HepG2 (cell line): ENCODE results near the gene STX1B. TPM values are rescaled to one million over a fixed set of nuclear protein-coding genes. Genes with fewer than 3 reads are reported as not detected.

Experiments
- CEBPB ChIP-seq: IDR thresholded peaks from 2 replicates; pipeline ENCODE4 v1.6.1; 2011; ENCODE audit warnings: low read depth, low read length, improper control_type of control experiment, borderline replicate concordance
- CREM ChIP-seq, 2 experiments: sonication (generic) in 1 of 2; formaldehyde crosslinking in 1 of 2; IDR thresholded peaks; 2 replicates each; pipeline versions ENCODE4 v1.4.0 to v1.6.1; 2016 to 2020; ENCODE audit warnings: antibody characterized with exemption in 1 of 2, mild to moderate bottlenecking in 1 of 2, missing genetic modification reagents in 1 of 2
- ELF3 ChIP-seq: IDR thresholded peaks from 2 replicates; pipeline ENCODE4 v1.6.1; 2016; ENCODE audit warnings: missing genetic modification reagents, missing compliant biosample characterization
- FOSL1 ChIP-seq: sonication (generic); formaldehyde crosslinking; IDR thresholded peaks from 2 replicates; pipeline ENCODE4 v1.9.0; 2021; ENCODE audit warnings: missing genetic modification reagents, borderline replicate concordance
- HNRNPUL1 ChIP-seq: fragments of 200-400 bp; formaldehyde crosslinking; IDR thresholded peaks from 2 replicates; pipeline ENCODE4 v1.6.1; 2017; ENCODE audit warnings: low read depth, mild to moderate bottlenecking, low read length, moderate library complexity
- JUN ChIP-seq: sonication (generic); formaldehyde crosslinking; IDR thresholded peaks from 2 replicates; pipeline ENCODE4 v1.4.0; 2020; ENCODE audit warnings: mild to moderate bottlenecking, missing genetic modification reagents
- MAFF ChIP-seq: IDR thresholded peaks from 2 replicates; pipeline ENCODE4 v1.6.1; 2011; ENCODE audit warnings: low read depth, low read length, improper control_type of control experiment
- MXD4 ChIP-seq: IDR thresholded peaks from 2 replicates; pipeline ENCODE4 v1.6.1; 2016; ENCODE audit warnings: mild to moderate bottlenecking, missing biosample characterization, missing genetic modification reagents
- RELA ChIP-seq: sonication (generic); formaldehyde crosslinking; IDR thresholded peaks from 2 replicates; pipeline ENCODE4 v1.4.0; 2020; ENCODE audit warnings: missing genetic modification reagents
- RFX3 ChIP-seq: IDR thresholded peaks from 2 replicates; pipeline ENCODE4 v1.6.1; 2016; ENCODE audit warnings: missing biosample characterization, missing genetic modification reagents
- SALL2 ChIP-seq: sonication (generic); formaldehyde crosslinking; IDR thresholded peaks from 2 replicates; pipeline ENCODE4 v1.8.1; 2023; ENCODE audit warnings: mild to moderate bottlenecking, missing genetic modification reagents, inconsistent platforms
- SUZ12 ChIP-seq: fragments of 150-350 bp; IDR thresholded peaks from 2 replicates; pipeline ENCODE4 v1.6.1; 2014; ENCODE audit warnings: low read depth, low read length
- THYN1 ChIP-seq: sonication (generic); formaldehyde crosslinking; IDR thresholded peaks from 2 replicates; pipeline ENCODE4 v1.8.1; 2023; ENCODE audit warnings: low read depth, mild to moderate bottlenecking, moderate library complexity, missing genetic modification reagents, borderline replicate concordance
- ZBTB38 ChIP-seq: sonication (generic); formaldehyde crosslinking; IDR thresholded peaks from 2 replicates; pipeline ENCODE4 v1.5.1; 2020; ENCODE audit warnings: mild to moderate bottlenecking, missing genetic modification reagents
- ZKSCAN1 ChIP-seq: fragments of 150-350 bp; IDR thresholded peaks from 2 replicates; pipeline ENCODE4 v1.6.1; 2014; ENCODE audit warnings: low read length
- ZNF264 ChIP-seq: sonication (generic); formaldehyde crosslinking; IDR thresholded peaks from 2 replicates; pipeline ENCODE4 v1.4.0; 2020; ENCODE audit warnings: missing genetic modification reagents
- ZNF44 ChIP-seq: sonication (generic); formaldehyde crosslinking; IDR thresholded peaks from 2 replicates; pipeline ENCODE4 v1.5.1; 2020; ENCODE audit warnings: mild to moderate bottlenecking, missing genetic modification reagents
- polyA plus RNA-seq, 8 experiments: library from polyadenylated mRNA; depleted of rRNA in 3 of 8; stranded (reverse) in 7 of 8; unstranded in 1 of 8; fragments of >200 nt; fragmentation: Illumina TruSeq in 4 of 8; extraction: Trizol in 4 of 8; gene quantifications; 2 replicates each; pipeline versions ENCODE4 v1.2.1 to v1.2.3, GENCODE V29; 2011 to 2016; ENCODE audit warnings: low read depth in 4 of 8, missing spikeins in 1 of 8, mixed read lengths in 1 of 8; ENCODE audit not compliant: insufficient read depth in 1 of 8
- total RNA-seq, 5 experiments: library from RNA; depleted of rRNA; stranded (reverse); fragments of >200 nt; fragmentation: Illumina TruSeq; extraction: Trizol; gene quantifications; 2 replicates each; pipeline ENCODE4 v1.2.3, GENCODE V29; 2016; ENCODE audit warnings: low read depth in 1 of 5
- TF ChIP-seq, protein P1 (sequence below), 2 experiments: fragments of 450-650 bp in 1 of 2; sonication (generic) in 1 of 2; formaldehyde crosslinking in 1 of 2; IDR thresholded peaks; 2 replicates each; pipeline versions ENCODE4 v1.6.1 to v1.8.0; 2016 to 2022; ENCODE audit warnings: antibody characterized with exemption in 1 of 2, mild to moderate bottlenecking in 1 of 2, missing genetic modification reagents in 1 of 2
- TF ChIP-seq, protein P2 (sequence below): sonication (generic); formaldehyde crosslinking; IDR thresholded peaks from 2 replicates; pipeline ENCODE4 v1.5.0; 2020; ENCODE audit warnings: mild to moderate bottlenecking, missing genetic modification reagents, moderate library complexity
- TF ChIP-seq, protein P3 (sequence below): sonication (generic); formaldehyde crosslinking; IDR thresholded peaks from 2 replicates; pipeline ENCODE4 v1.4.0; 2020; ENCODE audit warnings: mild to moderate bottlenecking, missing genetic modification reagents

STX1B gene
- total and polyA plus RNA-seq, 2 of the 13 experiments (the other 11 are each of a cell fraction or from before 2014, with no cell fraction given), result 2.1 to 3.0 TPM

DNA sequence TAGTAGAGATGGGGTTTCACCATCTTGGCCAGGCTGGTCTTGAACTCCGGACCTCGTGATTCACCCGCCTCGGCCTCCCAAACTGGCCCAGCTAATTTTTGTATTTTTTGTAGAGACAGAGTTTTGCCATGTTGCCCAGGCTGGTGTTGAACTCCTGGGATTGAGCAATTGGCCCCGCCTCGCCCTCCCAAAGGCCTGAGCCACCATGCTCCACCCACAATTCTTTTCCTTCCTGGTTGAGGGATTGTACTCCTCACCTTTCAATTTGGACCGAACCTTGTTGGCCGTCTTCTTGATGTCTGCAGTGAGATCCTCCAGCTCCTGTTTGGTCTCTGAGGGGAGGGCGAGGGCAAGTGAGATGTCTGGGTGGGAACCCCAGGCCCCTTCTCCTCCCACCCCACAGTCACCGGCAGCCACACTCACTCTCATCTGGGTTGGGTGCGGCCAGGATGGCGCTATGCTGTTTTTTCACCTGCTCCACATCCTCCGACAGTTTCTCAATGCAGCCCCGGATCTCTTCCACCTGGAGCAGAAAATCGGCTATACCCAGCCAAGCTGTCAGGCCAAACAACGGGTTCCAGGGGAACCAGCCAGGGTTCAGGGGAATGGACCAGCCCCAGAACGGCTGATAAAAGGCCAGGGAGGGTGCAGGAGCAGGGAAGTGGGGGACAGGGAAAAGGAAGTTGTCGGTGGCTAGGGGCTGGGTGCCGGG, 9.6 kb downstream of the STX1B start (continued):
- TF ChIP-seq, protein P1, sequence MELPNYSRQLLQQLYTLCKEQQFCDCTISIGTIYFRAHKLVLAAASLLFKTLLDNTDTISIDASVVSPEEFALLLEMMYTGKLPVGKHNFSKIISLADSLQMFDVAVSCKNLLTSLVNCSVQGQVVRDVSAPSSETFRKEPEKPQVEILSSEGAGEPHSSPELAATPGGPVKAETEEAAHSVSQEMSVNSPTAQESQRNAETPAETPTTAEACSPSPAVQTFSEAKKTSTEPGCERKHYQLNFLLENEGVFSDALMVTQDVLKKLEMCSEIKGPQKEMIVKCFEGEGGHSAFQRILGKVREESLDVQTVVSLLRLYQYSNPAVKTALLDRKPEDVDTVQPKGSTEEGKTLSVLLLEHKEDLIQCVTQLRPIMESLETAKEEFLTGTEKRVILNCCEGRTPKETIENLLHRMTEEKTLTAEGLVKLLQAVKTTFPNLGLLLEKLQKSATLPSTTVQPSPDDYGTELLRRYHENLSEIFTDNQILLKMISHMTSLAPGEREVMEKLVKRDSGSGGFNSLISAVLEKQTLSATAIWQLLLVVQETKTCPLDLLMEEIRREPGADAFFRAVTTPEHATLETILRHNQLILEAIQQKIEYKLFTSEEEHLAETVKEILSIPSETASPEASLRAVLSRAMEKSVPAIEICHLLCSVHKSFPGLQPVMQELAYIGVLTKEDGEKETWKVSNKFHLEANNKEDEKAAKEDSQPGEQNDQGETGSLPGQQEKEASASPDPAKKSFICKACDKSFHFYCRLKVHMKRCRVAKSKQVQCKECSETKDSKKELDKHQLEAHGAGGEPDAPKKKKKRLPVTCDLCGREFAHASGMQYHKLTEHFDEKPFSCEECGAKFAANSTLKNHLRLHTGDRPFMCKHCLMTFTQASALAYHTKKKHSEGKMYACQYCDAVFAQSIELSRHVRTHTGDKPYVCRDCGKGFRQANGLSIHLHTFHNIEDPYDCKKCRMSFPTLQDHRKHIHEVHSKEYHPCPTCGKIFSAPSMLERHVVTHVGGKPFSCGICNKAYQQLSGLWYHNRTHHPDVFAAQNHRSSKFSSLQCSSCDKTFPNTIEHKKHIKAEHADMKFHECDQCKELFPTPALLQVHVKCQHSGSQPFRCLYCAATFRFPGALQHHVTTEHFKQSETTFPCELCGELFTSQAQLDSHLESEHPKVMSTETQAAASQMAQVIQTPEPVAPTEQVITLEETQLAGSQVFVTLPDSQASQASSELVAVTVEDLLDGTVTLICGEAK (IDR thresholded peaks at IDR 0.05), result no peak
- TF ChIP-seq, protein P1 (CRISPR knock-in tag; IDR thresholded peaks at IDR 0.05), result 0 out of 2 replicates have a peak, but pooled peaks have one; percentile 1
- no peak for TF ChIP-seq JUN (CRISPR knock-in tag)
- no peak for TF ChIP-seq ZKSCAN1
- TF ChIP-seq, protein P2, sequence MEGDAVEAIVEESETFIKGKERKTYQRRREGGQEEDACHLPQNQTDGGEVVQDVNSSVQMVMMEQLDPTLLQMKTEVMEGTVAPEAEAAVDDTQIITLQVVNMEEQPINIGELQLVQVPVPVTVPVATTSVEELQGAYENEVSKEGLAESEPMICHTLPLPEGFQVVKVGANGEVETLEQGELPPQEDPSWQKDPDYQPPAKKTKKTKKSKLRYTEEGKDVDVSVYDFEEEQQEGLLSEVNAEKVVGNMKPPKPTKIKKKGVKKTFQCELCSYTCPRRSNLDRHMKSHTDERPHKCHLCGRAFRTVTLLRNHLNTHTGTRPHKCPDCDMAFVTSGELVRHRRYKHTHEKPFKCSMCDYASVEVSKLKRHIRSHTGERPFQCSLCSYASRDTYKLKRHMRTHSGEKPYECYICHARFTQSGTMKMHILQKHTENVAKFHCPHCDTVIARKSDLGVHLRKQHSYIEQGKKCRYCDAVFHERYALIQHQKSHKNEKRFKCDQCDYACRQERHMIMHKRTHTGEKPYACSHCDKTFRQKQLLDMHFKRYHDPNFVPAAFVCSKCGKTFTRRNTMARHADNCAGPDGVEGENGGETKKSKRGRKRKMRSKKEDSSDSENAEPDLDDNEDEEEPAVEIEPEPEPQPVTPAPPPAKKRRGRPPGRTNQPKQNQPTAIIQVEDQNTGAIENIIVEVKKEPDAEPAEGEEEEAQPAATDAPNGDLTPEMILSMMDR (CRISPR knock-in tag), result no peak
- TF ChIP-seq SUZ12, result no peak
- TF ChIP-seq ZBTB38, result 0 out of 2 replicates have a peak, but pooled peaks have one; percentile 24
- no peak for TF ChIP-seq RELA (CRISPR knock-in tag)
- no peak for TF ChIP-seq ZNF264
- no peak for TF ChIP-seq RFX3 (CRISPR knock-in tag)
- TF ChIP-seq CEBPB, result peak; percentile 58; the same call in 1 of the 2 replicates
- no peak for TF ChIP-seq FOSL1 (CRISPR knock-in tag)
- no peak for TF ChIP-seq ZNF44 (CRISPR knock-in tag)
- TF ChIP-seq, protein P3, sequence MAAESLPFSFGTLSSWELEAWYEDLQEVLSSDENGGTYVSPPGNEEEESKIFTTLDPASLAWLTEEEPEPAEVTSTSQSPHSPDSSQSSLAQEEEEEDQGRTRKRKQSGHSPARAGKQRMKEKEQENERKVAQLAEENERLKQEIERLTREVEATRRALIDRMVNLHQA (CRISPR knock-in tag), result no peak
- no peak for TF ChIP-seq THYN1 (CRISPR knock-in tag)
- TF ChIP-seq SALL2, result no peak
- TF ChIP-seq MXD4 (CRISPR knock-in tag), result no peak
- no peak for TF ChIP-seq HNRNPUL1
- TF ChIP-seq ELF3, result 0 out of 2 replicates have a peak, but pooled peaks have one; percentile 25
- TF ChIP-seq MAFF, result no peak
- TF ChIP-seq CREM (IDR thresholded peaks at IDR 0.05), result no peak
- no peak for TF ChIP-seq CREM (CRISPR knock-in tag; IDR thresholded peaks at IDR 0.05)
